ENCODE results near the gene SERPINB5.

The SERPINB5 gene

GRCh38 chr18:63532471-63532870 lies 55.7 kb downstream of the SERPINB5 start:
- DNase-seq, result no peak

- DNase-seq, result no peak
Measured at GRCh38 chr18:63534615-63535014, 57.9 kb downstream of the SERPINB5 start.

- DNase-seq, result no peak
Measured at GRCh38 chr18:63539904-63540510, 63.2 kb downstream of the SERPINB5 start.

GRCh38 chr18:63542069-63542468 lies 65.3 kb downstream of the SERPINB5 start, which contains the start of gene SERPINB12:
Gene SERPINB12, plus strand, starts transcription at chr18:63542369. Its CDS starts 13,791 bp downstream, at chr18:63556160.
- DNase-seq, result no peak

- DNase-seq, result no peak
Measured at GRCh38 chr18:63544017-63544416, 67.3 kb downstream of the SERPINB5 start.

- DNase-seq, result no peak
Measured at GRCh38 chr18:63545000-63545399, 68.2 kb downstream of the SERPINB5 start.

GRCh38 chr18:63550068-63550467 lies 73.3 kb downstream of the SERPINB5 start:
- DNase-seq, result no peak

- no peak for DNase-seq
Measured at GRCh38 chr18:63551769-63552168, 75.0 kb downstream of the SERPINB5 start.

GRCh38 chr18:63552581-63552980 lies 75.8 kb downstream of the SERPINB5 start:
- no peak for DNase-seq

- no peak for DNase-seq
Measured at GRCh38 chr18:63553081-63553480, 76.3 kb downstream of the SERPINB5 start.

All from CD4-positive, alpha-beta T cell treated with Interferon alpha-2 for 1 hour (primary cell).